ENCODE results near the gene SFPQ. TPM values are rescaled to one million over a fixed set of nuclear protein-coding genes. Genes with fewer than 3 reads are reported as not detected.

SFPQ gene
- total and polyA plus RNA-seq, 7 donors, result 51.3 to 124 (median 82.9) TPM

DNA sequence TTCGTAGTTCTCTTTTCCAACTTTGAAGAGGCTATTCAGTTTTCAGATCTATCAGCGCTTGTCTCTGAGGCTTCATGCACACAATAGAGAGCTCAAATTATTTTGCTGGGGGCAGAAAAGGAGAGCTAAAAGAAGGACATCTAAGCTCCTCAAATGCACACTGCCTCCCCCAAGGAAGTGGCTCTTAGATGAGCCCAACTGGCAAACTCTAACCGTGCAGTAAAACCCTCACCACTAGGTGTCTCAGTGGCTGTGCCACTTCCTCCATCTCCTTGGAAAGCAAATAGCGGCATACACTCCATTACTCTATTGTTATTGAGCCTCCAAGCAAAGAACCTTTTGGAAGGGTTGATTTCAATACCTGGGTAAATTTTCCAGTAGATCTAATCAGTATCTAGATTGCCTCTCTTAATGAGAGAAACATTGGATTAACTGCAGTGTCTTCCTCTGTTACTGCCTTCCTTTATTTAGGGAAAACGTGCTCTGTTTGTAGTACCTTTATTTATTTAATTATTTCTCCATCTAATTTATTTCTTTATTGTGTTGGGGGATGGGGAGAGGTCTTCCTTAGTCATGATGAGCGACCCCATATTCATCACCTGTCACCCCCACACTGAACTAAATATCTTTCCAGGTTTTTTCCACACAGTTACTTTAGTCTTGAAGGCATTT, 9.2 kb upstream of the SFPQ start:
- 23 to 32% (median 29%) methylated on average over 6 of the region's 6 CpGs for WGBS, 3 donors
- ATAC-seq (peak; percentile 91 to 99 (median 95)), DNase-seq (peak; percentile 34 to 62)
- H3K27me3 ChIP-seq (ENCODE audit: insufficient read depth in 3 of 3, low read length in 2 of 3), result no peaks in the 10 kb centered on the region
- TF ChIP-seq, protein P1, sequence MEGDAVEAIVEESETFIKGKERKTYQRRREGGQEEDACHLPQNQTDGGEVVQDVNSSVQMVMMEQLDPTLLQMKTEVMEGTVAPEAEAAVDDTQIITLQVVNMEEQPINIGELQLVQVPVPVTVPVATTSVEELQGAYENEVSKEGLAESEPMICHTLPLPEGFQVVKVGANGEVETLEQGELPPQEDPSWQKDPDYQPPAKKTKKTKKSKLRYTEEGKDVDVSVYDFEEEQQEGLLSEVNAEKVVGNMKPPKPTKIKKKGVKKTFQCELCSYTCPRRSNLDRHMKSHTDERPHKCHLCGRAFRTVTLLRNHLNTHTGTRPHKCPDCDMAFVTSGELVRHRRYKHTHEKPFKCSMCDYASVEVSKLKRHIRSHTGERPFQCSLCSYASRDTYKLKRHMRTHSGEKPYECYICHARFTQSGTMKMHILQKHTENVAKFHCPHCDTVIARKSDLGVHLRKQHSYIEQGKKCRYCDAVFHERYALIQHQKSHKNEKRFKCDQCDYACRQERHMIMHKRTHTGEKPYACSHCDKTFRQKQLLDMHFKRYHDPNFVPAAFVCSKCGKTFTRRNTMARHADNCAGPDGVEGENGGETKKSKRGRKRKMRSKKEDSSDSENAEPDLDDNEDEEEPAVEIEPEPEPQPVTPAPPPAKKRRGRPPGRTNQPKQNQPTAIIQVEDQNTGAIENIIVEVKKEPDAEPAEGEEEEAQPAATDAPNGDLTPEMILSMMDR (IDR thresholded peaks at IDR 0.05), result peak; percentile 86
- H3K4me3 ChIP-seq, result peak overlapping the region; percentile 15
- H3K9me3 ChIP-seq, result no peaks in the 10 kb centered on the region
- H3K27ac ChIP-seq, result no peak overlapping the region
- H3K4me1 ChIP-seq, result no peaks in the 10 kb centered on the region
- intact Hi-C loops (cut with DNase I), result loop anchor here (5.0 to 10.0 kb wide), 3 partner anchors 65 to 203 kb away; partner anchors contain the start of gene ZMYM4 (in 1 of the 2)
- H3K36me3 ChIP-seq (ENCODE audit: insufficient read depth in 1 of 2, low read depth in 1 of 2), result no peaks in the 10 kb centered on the region

DNA sequence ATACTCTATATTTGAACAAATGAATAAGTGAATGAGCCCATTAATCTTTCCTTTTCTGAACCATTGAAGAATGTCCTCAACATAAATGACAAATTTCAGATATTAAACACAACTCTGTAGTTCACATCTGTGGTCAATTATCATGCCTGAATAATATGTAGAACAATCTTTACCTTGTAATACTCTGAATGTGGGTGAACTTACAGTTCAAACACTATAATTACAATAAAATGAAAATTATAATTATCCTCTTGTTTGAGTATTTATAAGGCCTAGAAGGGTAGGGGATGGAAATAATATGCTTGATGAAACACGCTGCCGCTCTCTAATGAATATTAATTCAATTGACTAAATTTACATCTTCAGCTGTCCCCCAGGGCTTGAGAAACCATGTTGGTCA, 8.7 kb upstream of the SFPQ start:
- 41 to 55% (median 46%) methylated on average over 2 of the region's 2 CpGs for WGBS, 3 donors
- TF ChIP-seq, protein P1 (IDR thresholded peaks at IDR 0.05), result no peak

GRCh38 chr1:35192056-35192852, 691 bp downstream of the SFPQ start:
- H3K27me3 ChIP-seq (ENCODE audit: insufficient read depth in 3 of 3, low read length in 2 of 3), result no peaks in the 10 kb centered on the region
- ATAC-seq (peak; percentile 78 to 83 (median 80)), DNase-seq (peak; percentile 91 to 94)
- peak overlapping the region; percentile 100 for H3K27ac ChIP-seq
- intact Hi-C loops (cut with DNase I), result loop anchor here in 1 of 2 donors (10.0 kb wide), 1 partner anchor 373 kb away; no protein-coding TSS in a partner anchor
- no peaks in the 10 kb centered on the region for H3K9me3 ChIP-seq
- TF ChIP-seq, protein P1 (IDR thresholded peaks at IDR 0.05), result peak; percentile 17
- peak overlapping the region; percentile 98 for H3K4me3 ChIP-seq
- peaks cover 45% of the 10 kb centered on the region for H3K4me1 ChIP-seq
- peaks cover 6 to 44% of the 10 kb centered on the region in 2 donors for H3K36me3 ChIP-seq (ENCODE audit: insufficient read depth in 1 of 2, low read depth in 1 of 2)
- 0 to 1% (median 1%) methylated on average over 31 to 94 of the region's 94 CpGs for WGBS, 3 donors

More for the DNA sequence above, 8.7 kb upstream of the SFPQ start:
- Histone ChIP-seq H3K27me3 (ENCODE audit: insufficient read depth in 3 of 3, low read length in 2 of 3) (no peaks in the 10 kb centered on the region), H3K36me3 (ENCODE audit: insufficient read depth in 1 of 2, low read depth in 1 of 2) (no peaks in the 10 kb centered on the region), H3K4me3 (no peak overlapping the region), H3K27ac (no peak overlapping the region), H3K4me1 (no peaks in the 10 kb centered on the region), H3K9me3 (no peaks in the 10 kb centered on the region)
- no peak for DNase-seq
- intact Hi-C loops (cut with DNase I), result loop anchor here (2.0 to 10.0 kb wide), 4 partner anchors 66 to 203 kb away; partner anchors contain the start of gene ZMYM4 (in 1 of the 2)
- no peak for ATAC-seq

- Histone ChIP-seq H3K27me3 (ENCODE audit: insufficient read depth in 3 of 3, low read length in 2 of 3) (no peaks in the 10 kb centered on the region), H3K9me3 (no peaks in the 10 kb centered on the region), H3K4me3 (peak overlapping the region; percentile 98), H3K27ac (peak overlapping the region; percentile 100), H3K36me3 (ENCODE audit: insufficient read depth in 1 of 2, low read depth in 1 of 2) (peaks cover 10 to 51% of the 10 kb centered on the region in 2 donors), H3K4me1 (peaks cover 52% of the 10 kb centered on the region)
- no peak for DNase-seq
- WGBS, 3 donors, result 0 to 1% (median 1%) methylated on average over 25 of the region's 25 CpGs
- ATAC-seq, result no peak
- TF ChIP-seq, protein P1 (IDR thresholded peaks at IDR 0.05), result no peak
- intact Hi-C loops (cut with DNase I), result loop anchor here in 1 of 2 donors (10.0 kb wide), 1 partner anchor 373 kb away; no protein-coding TSS in a partner anchor
Observed at GRCh38 chr1:35191429-35192055, 1.4 kb downstream of the SFPQ start.
